Adrenal gland (tissue), 5 donors: ENCODE data around the gene RETREG3.

Source experiments
- POLR2A ChIP-seq, 2 donors: fragments of 450-650 bp; IDR thresholded peaks; one replicate each; pipeline ENCODE4 v1.6.1; 2017; ENCODE audit warnings: antibody characterized with exemption in 2 of 2, mild to moderate bottlenecking in 2 of 2, moderate library complexity in 1 of 2
- TF ChIP-seq, protein P1 (sequence below), 6 experiments: fragments of 450-650 bp in 4 of 6; fragments of 200-600 bp in 2 of 6; sonication (generic) in 1 of 6; IDR thresholded peaks; 1 replicate in 5 of 6; 2 replicates in 1 of 6; pipeline versions ENCODE4 v1.5.1 to v1.8.0; 2016 to 2021; ENCODE audit warnings: antibody characterized with exemption in 6 of 6, mild to moderate bottlenecking in 2 of 6, moderate library complexity in 1 of 6
- donor health status: DM: no; HTN: no; CAD: no.

DNA sequence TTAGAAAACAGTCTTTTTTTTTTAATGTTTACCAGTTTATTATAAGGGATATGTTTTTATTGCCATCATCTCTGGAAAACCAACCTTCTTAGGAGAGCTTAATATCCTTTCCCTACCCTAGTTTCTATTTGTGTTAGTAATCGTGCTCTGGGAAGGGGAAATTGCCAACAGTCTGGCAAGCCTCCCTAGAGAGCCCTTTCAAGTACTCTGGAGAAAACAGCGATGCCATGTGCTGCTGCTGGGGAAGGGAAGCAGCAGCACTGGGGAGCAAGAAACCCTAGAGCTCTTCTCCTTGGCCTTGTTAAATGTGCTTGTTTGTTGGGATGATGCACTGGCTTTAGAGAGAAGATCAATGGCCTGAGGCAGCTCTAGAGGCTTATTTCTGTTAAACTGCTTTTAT, 10.3 kb downstream of the RETREG3 start:
- TF ChIP-seq, protein P1, sequence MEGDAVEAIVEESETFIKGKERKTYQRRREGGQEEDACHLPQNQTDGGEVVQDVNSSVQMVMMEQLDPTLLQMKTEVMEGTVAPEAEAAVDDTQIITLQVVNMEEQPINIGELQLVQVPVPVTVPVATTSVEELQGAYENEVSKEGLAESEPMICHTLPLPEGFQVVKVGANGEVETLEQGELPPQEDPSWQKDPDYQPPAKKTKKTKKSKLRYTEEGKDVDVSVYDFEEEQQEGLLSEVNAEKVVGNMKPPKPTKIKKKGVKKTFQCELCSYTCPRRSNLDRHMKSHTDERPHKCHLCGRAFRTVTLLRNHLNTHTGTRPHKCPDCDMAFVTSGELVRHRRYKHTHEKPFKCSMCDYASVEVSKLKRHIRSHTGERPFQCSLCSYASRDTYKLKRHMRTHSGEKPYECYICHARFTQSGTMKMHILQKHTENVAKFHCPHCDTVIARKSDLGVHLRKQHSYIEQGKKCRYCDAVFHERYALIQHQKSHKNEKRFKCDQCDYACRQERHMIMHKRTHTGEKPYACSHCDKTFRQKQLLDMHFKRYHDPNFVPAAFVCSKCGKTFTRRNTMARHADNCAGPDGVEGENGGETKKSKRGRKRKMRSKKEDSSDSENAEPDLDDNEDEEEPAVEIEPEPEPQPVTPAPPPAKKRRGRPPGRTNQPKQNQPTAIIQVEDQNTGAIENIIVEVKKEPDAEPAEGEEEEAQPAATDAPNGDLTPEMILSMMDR (IDR thresholded peaks at IDR 0.05) = no peak
- TF ChIP-seq POLR2A (IDR thresholded peaks at IDR 0.05) = no peak
